Upper lobe of left lung (tissue), 6 donors: ENCODE results near the gene C1orf21. TPM values are rescaled to one million over a fixed set of nuclear protein-coding genes. Genes with fewer than 3 reads are reported as not detected.

Source experiments
- ATAC-seq, 2 donors: fragments of 200-7000 bp; cut with Tn5 transposase; one replicate each; pipeline ENCODE4 v1.9.1; 2022; ENCODE audit warnings: mild to moderate bottlenecking in 2 of 2, moderate library complexity in 2 of 2; ENCODE audit not compliant: low FRiP score in 2 of 2
- DNase-seq, 2 donors: peaks; one replicate each; pipeline ENCODE4 v3.0.0-alpha.2; 2019 to 2020
- H3K27ac ChIP-seq, 4 donors: fragments of 200-600 bp; sonication (generic); one replicate each; pipeline ENCODE4 v1.5.1; 2016 to 2019
- H3K27me3 ChIP-seq, 4 donors: fragments of 200-600 bp; sonication (generic); one replicate each; pipeline ENCODE4 v1.5.1; 2017 to 2019
- H3K36me3 ChIP-seq, 4 donors: fragments of 200-600 bp; sonication (generic); one replicate each; pipeline ENCODE4 v1.5.1; 2016 to 2019
- H3K4me1 ChIP-seq, 4 donors: fragments of 200-600 bp; sonication (generic); one replicate each; pipeline ENCODE4 v1.5.1; 2018 to 2019
- H3K4me3 ChIP-seq, 4 donors: fragments of 200-600 bp; sonication (generic); one replicate each; pipeline ENCODE4 v1.5.1; 2017 to 2019; ENCODE audit warnings: mild to moderate bottlenecking in 2 of 4, moderate library complexity in 1 of 4
- H3K9me3 ChIP-seq, 4 donors: fragments of 200-600 bp; sonication (generic); one replicate each; pipeline ENCODE4 v1.5.1; 2018 to 2019
- EP300 ChIP-seq, 4 donors: sonication (generic); formaldehyde crosslinking; IDR thresholded peaks; one replicate each; pipeline ENCODE4 v1.5.1; 2017; ENCODE audit warnings: antibody characterized with exemption in 4 of 4, control low read depth in 2 of 4
- POLR2A ChIP-seq, 4 donors: fragments of 450-650 bp; IDR thresholded peaks; one replicate each; pipeline ENCODE4 v1.5.1; 2016 to 2017; ENCODE audit warnings: antibody characterized with exemption in 4 of 4, mild to moderate bottlenecking in 2 of 4
- POLR2AphosphoS5 ChIP-seq, 2 donors: sonication (generic); formaldehyde crosslinking; IDR thresholded peaks; one replicate each; pipeline ENCODE4 v1.5.1; 2017; ENCODE audit warnings: antibody characterized with exemption in 2 of 2
- WGBS, 2 donors: methylation state at CpG; one replicate each; pipeline ENCODE4 v1.1.5; 2017 to 2018; 5-methylcytosine and 5-hydroxymethylcytosine counted together
- total RNA-seq, 6 donors: library from RNA; depleted of rRNA in 4 of 6; stranded (reverse); fragments of >200 nt in 4 of 6; gene quantifications; one replicate each; pipeline versions ENCODE4 v1.1.0 to v1.2.1, GENCODE V29; 2016 to 2021
- TF ChIP-seq, protein P1 (sequence below), 6 experiments: fragments of 450-650 bp in 4 of 6; fragments of 200-600 bp in 2 of 6; sonication (generic) in 2 of 6; IDR thresholded peaks; one replicate each; pipeline ENCODE4 v1.5.1; 2016 to 2019; ENCODE audit warnings: antibody characterized with exemption in 6 of 6
- donor health status: DM: no; HTN: no; CAD: no; lungs with moderate emphysema.
- donor health status: DM: no; HTN: yes; CAD: no; lungs with severe emphysema.

The C1orf21 gene
- total RNA-seq, 6 donors from 2014 or later = 21.4 to 110 (median 49.2) TPM

DNA sequence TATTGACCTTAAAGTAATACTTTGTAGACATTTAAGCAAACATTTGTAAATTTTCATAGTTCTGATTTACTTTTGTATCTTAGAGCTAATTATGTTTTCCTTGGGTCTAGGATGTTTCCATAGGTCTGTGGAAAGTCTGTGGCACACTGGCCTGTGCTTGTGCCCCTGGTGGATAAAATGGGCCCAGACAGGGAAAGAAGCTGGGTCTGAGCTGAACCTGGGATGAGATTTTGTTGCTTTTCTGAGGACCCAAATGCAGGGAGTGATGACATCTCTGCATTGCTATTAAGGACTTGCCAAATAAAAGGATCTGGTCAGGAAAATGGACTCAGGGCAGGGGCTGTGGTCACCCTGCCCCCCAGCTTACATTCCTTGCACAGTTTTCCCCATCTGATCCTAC is 41.8 kb downstream of the C1orf21 start:
- Histone ChIP-seq H3K27me3 (no peaks in the 10 kb centered on the region), H3K36me3 (no peaks in the 10 kb centered on the region), H3K27ac (peak overlapping the region in 2 of 4 donors; percentile 12 to 66), H3K4me3 (no peak overlapping the region), H3K9me3 (peaks cover 0 to 7% (median 2%) of the 10 kb centered on the region in 4 donors), H3K4me1 (peaks cover 27 to 51% (median 35%) of the 10 kb centered on the region in 4 donors)
- ATAC-seq = no peak
- no peak for DNase-seq
- TF ChIP-seq EP300 (IDR thresholded peaks at IDR 0.05) = no peak
- no peak for TF ChIP-seq POLR2A (IDR thresholded peaks at IDR 0.05)
- TF ChIP-seq, protein P1, sequence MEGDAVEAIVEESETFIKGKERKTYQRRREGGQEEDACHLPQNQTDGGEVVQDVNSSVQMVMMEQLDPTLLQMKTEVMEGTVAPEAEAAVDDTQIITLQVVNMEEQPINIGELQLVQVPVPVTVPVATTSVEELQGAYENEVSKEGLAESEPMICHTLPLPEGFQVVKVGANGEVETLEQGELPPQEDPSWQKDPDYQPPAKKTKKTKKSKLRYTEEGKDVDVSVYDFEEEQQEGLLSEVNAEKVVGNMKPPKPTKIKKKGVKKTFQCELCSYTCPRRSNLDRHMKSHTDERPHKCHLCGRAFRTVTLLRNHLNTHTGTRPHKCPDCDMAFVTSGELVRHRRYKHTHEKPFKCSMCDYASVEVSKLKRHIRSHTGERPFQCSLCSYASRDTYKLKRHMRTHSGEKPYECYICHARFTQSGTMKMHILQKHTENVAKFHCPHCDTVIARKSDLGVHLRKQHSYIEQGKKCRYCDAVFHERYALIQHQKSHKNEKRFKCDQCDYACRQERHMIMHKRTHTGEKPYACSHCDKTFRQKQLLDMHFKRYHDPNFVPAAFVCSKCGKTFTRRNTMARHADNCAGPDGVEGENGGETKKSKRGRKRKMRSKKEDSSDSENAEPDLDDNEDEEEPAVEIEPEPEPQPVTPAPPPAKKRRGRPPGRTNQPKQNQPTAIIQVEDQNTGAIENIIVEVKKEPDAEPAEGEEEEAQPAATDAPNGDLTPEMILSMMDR (IDR thresholded peaks at IDR 0.05) = no peak
- no peak for TF ChIP-seq POLR2AphosphoS5 (IDR thresholded peaks at IDR 0.05)

DNA sequence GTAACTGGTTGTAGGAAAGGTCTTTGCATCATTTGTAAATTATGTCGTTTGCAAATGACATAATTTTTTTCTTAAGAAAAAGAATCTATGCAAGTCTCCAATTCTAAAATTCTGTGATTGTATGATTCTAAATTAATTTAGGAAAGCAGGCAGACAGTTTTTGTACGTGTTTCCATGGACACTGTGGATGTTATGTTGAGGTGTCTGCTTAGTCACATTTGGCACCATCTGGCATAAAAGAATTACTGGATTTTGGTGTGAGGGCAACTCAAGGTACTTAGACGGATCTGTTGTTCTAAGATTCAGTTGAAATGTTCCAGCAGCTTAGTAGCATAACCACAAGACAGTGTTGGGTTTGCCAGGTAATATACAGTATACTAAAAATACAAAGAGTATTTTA is 42.5 kb downstream of the C1orf21 start:
- no peak for ATAC-seq
- Histone ChIP-seq H3K4me3 (no peak overlapping the region), H3K27me3 (no peaks in the 10 kb centered on the region), H3K9me3 (peaks cover 0 to 7% (median 2%) of the 10 kb centered on the region in 4 donors), H3K27ac (no peak overlapping the region), H3K4me1 (peaks cover 25 to 48% (median 36%) of the 10 kb centered on the region in 4 donors), H3K36me3 (no peaks in the 10 kb centered on the region)
- TF ChIP-seq, protein P1 (IDR thresholded peaks at IDR 0.05) = no peak
- no peak for TF ChIP-seq POLR2AphosphoS5 (IDR thresholded peaks at IDR 0.05)
- TF ChIP-seq EP300 (IDR thresholded peaks at IDR 0.05) = no peak
- no peak for TF ChIP-seq POLR2A (IDR thresholded peaks at IDR 0.05)
- WGBS, 2 donors = 95% methylated on average over 3 of the region's 3 CpGs
- no peak for DNase-seq

DNA sequence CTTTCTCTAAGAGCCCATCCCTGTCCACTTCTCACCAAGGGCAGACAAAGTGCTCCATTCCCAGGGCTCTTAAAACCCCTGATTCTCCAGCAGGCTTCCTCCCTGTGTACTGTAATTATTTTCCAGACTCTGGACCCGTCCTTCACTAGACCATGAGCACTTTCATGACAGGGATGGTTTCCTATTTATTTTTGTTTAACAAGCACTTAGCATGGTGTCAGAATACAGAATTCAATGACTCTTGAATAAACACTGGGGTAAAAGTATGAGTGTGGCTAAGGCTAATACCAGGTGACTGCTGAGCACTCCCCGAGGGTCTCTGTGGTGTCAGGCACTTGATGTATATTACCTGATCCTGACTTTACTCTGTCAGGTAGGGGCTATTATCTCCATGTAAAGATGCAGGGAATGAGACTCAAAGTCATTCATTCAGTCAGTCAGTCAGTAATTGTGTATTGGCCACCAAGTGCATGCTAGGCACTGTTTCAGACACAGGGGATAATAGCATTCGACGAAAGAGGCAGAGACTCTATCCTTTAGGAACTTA is 47.2 kb downstream of the C1orf21 start:
- peaks cover 0 to 7% (median 2%) of the 10 kb centered on the region in 4 donors for H3K9me3 ChIP-seq
- H3K4me3 ChIP-seq = no peak overlapping the region
- DNase-seq (no peak), ATAC-seq (no peak)
- no peak for TF ChIP-seq POLR2A (IDR thresholded peaks at IDR 0.05)
- TF ChIP-seq EP300 (IDR thresholded peaks at IDR 0.05) = no peak
- TF ChIP-seq POLR2AphosphoS5 (IDR thresholded peaks at IDR 0.05) = no peak
- TF ChIP-seq, protein P1 (IDR thresholded peaks at IDR 0.05) = no peak
- no peak overlapping the region for H3K27ac ChIP-seq
- H3K27me3 ChIP-seq = no peaks in the 10 kb centered on the region
- H3K4me1 ChIP-seq = peaks cover 0 to 12% (median 11%) of the 10 kb centered on the region in 4 donors
- 86 to 87% methylated on average over 4 of the region's 4 CpGs for WGBS, 2 donors
- H3K36me3 ChIP-seq = no peaks in the 10 kb centered on the region

DNA sequence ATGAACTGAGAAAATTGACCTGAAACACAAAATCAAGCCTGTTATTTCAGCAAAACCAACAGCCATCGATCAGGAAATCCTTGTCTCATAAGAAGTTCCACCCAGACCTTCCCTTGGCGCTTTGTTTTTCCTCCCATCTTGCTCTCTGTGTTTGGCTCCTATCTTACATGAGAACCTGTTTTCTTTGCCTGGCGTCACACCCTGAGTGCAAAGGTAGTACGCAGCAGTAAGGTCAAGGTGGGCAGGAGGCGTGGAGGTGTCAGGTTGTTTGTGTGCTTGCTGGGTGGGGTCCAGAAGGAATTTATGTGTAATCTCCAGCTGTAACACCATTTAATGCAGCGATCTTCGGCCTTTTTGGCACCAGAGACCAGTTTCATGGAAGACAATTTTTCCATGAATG is 50.5 kb downstream of the C1orf21 start:
- Histone ChIP-seq H3K27me3 (no peaks in the 10 kb centered on the region), H3K27ac (no peak overlapping the region), H3K4me3 (no peak overlapping the region), H3K36me3 (no peaks in the 10 kb centered on the region), H3K4me1 (peaks cover 0 to 22% (median 11%) of the 10 kb centered on the region in 4 donors), H3K9me3 (no peaks in the 10 kb centered on the region)
- DNase-seq (no peak), ATAC-seq (no peak)
- TF ChIP-seq POLR2A (IDR thresholded peaks at IDR 0.05) = no peak
- TF ChIP-seq, protein P1 (IDR thresholded peaks at IDR 0.05) = no peak
- TF ChIP-seq POLR2AphosphoS5 (IDR thresholded peaks at IDR 0.05) = no peak
- no peak for TF ChIP-seq EP300 (IDR thresholded peaks at IDR 0.05)
- 92 to 97% methylated on average over 7 of the region's 7 CpGs for WGBS, 2 donors

GRCh38 chr1:184438363-184438762 is 51.5 kb downstream of the C1orf21 start:
- Histone ChIP-seq H3K4me3 (no peak overlapping the region), H3K27me3 (no peaks in the 10 kb centered on the region), H3K27ac (no peak overlapping the region), H3K36me3 (no peaks in the 10 kb centered on the region), H3K9me3 (no peaks in the 10 kb centered on the region), H3K4me1 (peaks cover 0 to 17% (median 7%) of the 10 kb centered on the region in 4 donors)
- DNase-seq (no peak), ATAC-seq (no peak)
- WGBS, 2 donors = 93 to 95% methylated on average over 2 of the region's 2 CpGs
- TF ChIP-seq, protein P1 (IDR thresholded peaks at IDR 0.05) = no peak
- no peak for TF ChIP-seq EP300 (IDR thresholded peaks at IDR 0.05)
